HG03060 (cell line): Measurements from ENCODE around the gene PSAPL1.

Experiments used
- ATAC-seq: cut with Tn5 transposase; IDR thresholded peaks from one replicate; pipeline ENCODE4 v1.9.1; 2021; ENCODE audit warnings: low read depth, moderate number of reproducible peaks; ENCODE audit not compliant: unreplicated experiment

Gene PSAPL1, protein sequence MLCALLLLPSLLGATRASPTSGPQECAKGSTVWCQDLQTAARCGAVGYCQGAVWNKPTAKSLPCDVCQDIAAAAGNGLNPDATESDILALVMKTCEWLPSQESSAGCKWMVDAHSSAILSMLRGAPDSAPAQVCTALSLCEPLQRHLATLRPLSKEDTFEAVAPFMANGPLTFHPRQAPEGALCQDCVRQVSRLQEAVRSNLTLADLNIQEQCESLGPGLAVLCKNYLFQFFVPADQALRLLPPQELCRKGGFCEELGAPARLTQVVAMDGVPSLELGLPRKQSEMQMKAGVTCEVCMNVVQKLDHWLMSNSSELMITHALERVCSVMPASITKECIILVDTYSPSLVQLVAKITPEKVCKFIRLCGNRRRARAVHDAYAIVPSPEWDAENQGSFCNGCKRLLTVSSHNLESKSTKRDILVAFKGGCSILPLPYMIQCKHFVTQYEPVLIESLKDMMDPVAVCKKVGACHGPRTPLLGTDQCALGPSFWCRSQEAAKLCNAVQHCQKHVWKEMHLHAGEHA

DNA sequence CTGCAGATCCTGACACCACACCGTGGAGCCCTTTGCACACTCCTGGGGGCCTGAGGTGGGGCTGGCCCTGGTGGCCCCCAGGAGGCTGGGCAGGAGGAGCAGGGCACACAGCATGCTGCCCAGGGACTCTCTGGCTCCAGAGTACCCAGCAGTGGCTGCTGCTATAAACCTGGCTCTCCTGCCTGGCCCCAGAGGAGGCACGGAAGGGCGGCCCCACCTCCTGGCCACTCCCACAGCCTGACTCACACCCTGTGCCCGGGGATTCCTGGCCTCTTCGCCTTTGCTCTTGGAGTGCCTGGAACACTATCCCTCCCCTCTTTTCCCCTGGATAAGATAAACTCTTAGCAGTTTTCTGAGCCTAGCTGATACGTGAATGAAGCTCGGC, at the start of gene PSAPL1:
Gene PSAPL1, minus strand, starts transcription at position 165 of the 385 bp plus-strand sequence. Its CDS starts 51 bp downstream, at position 114.
- ATAC-seq: no peak

DNA sequence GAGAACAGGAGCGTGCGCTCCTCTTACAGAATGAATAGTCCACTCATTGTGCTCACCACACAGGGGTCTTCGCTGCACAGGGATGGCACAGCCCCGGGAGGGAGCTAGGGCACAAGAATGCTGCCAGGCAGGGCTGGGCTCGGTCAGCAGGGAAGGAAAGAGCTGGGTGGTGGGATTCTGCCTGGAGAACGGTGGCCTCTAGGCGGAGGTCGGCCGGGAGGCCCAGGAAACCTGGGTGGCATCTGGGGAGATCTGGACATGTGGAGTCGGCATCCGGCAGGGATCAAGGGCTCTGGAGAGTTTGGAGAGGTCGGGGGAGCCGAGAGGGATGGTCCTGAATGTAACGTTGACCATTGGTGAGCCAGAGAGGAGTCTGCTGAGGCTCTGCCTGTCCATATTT, 46.5 kb upstream of the PSAPL1 start:
- ATAC-seq: no peak

DNA sequence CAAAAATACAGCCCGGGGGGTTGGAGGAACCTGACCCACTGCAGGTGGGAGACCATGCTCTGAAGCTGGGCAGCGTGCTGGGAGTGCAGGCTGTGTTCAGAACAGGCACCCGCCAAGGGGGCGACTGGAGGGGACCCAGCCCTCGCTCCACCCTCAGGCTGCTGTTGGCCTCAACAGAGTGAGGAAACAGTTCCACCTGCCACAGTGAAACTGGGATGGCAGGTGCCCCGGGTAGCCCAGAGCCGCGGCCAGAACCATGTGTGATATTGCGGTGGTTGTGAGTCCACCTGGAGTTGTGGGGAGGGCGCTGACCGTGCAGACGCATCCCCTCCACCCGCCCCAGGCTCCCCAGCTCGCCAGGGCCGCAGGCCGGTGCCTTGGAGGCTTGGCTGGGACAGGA, 45.7 kb upstream of the PSAPL1 start:
- no peak for ATAC-seq

DNA sequence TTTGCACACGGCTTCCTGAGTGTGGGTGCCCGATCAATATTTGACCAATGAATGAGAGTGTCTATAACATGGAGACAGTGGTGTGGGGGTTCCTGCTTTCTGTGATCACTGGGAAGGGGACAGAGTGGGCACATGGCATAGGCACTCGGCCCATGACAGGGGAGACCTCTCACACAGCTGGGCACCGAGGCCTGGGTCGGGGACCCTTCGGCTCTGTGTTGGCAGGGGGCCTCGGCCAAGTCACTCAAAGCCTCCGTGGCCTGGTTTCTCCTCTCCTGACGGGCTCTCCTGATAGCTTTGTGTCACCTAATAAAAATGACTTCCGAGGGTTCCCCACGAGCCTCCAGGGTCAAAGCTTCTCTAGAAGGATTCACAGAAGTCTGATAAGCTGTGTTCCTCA, 43.9 kb upstream of the PSAPL1 start:
- no peak for ATAC-seq

DNA sequence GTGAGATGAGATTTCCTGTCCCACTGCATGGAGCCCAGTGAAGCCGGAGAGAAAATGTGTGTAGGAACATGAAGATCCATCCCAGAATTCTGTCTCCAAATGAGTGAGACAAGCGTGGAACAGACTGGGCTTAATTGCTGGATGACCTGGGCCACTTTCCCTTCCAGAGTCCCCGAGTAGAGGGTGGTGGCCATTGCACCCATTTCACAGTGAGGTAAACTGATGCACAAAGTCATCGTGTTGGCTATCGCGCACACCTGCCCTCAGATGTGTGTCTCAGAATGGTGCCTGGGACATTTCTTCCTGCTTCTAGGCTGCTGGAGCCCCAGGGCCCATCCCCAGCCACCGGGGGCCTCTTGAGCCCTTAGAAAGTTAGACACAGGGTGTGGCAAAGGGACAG, 43.0 kb upstream of the PSAPL1 start:
- no peak for ATAC-seq

DNA sequence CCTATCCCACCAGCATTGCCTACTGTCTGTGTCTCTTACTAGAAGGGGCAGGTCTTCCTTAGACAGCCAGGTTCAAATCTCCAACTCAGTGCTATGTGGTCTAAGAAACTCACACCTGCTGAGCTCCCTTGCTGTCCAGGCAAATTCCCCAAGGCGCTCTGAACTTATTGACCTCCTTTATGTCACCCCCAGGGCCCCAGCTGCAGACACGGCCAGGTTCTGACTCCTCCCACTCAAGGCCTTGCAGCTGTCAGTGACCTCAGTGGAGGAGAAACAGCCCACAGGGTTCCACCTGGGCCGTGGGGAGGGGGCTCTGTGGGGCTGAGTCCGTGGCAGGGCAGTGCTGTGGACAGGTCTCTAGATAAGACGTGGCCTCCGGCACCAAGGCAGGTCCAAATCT, 42.1 kb upstream of the PSAPL1 start:
- no peak for ATAC-seq

DNA sequence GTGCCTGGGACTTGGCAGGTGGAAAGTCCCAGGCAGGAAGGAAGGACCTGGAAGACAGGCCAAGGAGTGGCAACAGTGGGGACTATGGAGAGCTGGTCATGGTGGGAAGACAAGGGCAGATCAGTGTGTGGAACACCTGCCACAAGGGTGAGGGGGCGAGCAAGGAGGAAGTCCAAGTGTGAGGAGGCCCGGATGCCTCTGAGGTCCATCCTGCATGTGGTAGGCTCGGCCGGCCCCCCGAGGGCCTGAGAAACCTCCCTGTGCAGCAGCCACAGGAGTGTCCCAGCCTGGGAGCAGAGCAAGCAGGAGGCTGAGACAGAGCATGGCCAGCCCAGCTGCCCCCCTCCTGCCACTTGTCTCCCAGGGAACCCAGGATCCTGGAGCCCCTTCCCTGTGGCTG, 40.5 kb upstream of the PSAPL1 start:
- no peak for ATAC-seq

DNA sequence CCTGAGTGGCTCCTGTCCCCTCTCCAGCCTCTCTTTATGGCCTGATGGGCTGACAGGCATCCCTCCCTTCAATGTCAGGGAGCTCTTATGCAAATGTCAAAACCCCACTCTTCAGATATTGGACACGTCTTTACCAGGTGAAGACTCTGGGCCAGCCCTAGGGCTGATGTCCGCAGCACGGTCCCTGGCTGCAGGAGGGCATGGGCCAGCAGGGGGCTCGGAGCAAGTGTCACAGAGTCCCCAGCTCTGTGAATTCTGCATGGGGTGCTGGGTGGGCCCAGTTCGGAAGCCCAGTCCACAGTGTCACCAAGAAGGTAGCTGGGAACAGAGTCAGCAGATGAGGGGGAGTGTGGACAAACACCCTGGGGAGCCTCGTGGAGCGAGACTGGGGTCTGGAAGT, 39.6 kb upstream of the PSAPL1 start:
- ATAC-seq: no peak

DNA sequence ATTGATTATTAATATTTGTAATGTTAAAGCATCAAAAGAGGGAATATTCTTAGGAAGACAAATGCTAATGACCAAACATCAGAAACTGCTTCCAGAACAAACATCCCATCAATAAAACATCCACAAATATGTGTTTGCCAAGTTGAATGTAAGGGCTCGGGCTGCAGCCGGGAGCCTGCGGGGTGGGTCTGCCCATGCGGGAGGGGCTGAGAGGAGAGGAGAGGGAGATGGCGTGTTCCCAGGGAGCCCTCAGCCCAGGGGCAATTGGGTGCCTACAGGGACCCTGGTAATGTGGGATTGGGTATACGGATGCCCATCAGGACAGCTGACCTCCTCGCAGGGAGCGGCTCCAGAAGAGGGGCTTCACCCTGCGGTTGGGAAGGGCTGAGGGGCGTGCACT, 38.4 kb upstream of the PSAPL1 start:
- ATAC-seq: no peak

DNA sequence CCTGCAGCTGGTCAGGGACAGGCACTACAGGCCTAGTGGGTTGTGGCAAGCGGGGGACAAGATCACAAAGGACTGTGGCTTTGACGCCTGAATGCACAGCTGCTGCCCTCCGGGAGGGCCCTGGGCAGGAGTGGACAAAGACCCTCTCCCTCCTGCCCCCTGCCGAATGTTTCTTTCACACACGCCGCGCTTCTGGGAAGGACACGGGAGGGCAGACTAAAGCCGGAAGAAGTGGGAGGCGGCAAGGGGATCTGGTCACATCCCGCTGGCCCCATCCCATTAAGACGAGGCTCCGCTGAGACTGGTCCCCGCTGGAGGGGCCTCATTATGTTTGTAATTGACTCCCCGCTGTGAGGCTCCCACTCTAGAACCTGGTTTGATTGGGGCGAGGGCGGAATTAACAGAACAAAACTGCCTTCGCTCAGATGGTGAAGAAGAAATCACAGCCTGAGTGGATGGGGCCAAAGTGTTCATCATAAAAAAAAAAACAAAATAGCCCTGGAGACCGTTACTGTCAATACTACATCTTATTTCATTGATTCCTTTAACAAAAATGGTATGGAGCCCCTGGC, 37.8 kb upstream of the PSAPL1 start:
- ATAC-seq: no peak

DNA sequence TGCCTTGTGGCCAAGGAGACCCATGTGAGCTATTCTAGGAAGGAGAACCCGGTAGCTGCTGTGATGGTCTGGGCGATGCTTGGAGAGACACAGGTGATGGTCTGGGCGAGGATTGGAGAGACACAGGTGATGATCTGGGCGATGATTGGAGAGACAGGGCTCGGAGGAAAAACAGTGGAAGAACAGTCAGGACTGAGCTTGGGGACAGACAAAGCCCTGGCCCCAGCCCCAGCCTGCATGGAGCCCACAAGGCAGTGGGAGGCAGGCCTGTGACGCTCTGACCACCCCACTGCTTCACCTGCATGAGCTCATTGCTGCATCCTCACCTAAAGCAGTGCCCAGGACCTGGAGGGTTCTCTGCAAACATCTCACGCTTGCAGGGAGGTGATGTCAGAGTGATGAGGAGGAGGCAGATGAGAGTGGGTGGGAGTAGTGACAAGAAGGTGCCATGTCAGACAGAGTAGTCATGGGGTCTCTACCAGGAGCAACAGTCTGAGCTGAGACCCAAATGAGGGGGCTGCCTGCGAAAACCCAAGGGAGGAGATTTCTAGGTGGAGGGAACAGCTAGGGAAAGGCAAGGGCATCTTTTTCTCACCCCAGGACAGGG, 35.9 kb upstream of the PSAPL1 start:
- no peak for ATAC-seq

DNA sequence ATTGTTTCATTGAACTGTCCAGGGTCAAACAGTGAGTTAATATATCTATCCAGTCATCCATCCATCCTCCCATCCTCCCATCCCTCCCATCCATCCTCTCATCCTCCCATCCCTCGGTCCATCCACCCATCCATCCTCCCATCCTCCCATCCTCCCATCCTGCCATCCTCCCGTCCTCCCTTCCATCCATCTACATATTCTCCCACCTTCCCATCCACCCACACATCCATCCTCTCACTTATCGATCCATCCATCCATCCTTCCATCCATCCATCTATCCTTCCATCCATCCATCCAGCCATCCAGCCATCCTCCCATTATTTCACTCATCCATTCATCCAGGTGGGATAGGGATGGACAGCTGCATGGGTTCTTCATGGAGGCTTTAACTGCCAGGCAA, 35.4 kb upstream of the PSAPL1 start:
- no peak for ATAC-seq

DNA sequence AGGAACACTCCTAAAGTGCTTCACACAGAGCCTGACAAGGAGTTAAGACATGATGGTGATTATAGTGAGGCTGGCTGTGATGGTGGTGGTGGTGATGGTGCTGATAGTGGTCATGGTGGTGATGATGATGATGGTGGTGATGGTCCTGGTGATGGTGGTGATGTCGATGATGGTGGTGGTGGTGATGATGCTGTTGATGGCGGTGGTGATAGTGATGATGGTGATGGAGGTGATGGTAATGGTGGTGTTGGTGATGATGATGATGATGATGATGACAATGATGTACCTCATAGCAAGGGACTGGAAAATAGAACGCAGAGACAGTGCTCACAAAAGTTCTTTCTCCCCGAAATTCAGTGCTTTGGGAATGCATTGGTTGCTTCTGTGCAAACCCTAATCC, 34.3 kb upstream of the PSAPL1 start:
- ATAC-seq: no peak

DNA sequence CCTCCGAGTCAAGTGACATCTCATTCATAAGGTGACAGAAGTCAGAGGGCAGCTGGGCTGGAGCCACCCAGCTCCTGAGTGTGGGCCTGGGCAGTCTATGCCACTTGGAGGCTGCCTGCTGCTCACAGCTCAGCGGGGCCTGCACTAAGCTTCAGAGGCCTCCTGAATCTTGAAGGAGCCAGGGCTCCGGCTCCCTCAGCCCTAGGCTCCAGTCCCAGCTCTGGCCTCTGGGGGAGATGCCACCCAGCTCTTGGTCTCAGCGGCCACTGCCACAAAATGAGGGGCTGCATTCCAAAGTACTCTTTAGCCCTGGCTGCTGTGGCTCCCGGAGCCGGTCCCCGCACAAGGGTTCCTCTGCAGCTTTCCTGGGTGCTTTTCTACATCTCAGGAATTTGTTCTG, 32.7 kb upstream of the PSAPL1 start:
- ATAC-seq: no peak

DNA sequence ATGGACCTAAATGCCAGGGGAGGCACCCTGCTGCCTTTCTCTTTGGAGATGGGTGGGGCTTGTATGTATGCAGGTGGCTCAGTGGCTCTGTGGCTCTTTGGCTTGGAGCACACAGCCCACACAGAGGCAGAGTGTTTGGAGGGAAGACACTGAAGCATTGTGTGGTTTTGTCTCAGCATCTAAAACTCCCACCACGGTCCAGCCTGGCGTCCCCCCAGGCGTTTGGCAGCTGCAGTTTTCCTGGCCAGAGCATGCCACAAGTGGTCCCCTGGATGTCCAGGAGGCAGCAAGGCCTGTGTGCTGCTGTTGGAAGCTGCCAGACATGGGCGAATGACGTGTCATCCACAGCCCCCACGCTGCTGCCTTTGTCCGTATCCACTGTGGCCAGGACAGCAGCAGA, 32.2 kb upstream of the PSAPL1 start:
- no peak for ATAC-seq

DNA sequence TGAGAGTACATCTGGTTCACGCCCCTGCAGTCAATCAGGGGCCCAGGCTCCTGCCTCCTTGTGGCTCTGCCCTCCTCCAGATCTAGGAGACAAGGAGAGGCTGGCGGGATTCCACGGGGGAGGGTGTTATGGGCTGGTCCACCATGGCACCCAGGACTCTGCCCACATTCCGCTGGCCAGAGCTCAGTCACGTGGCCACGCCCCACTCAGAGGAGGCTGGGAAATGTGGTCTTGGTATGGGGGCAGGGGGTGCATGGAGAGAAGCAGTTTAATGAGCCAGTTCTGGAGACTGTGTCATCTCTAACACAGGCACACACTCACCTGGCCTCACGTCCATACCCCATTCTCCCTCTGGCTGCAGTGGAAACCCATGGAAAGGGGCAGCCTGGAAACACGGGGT, 31.5 kb upstream of the PSAPL1 start:
- ATAC-seq: no peak

DNA sequence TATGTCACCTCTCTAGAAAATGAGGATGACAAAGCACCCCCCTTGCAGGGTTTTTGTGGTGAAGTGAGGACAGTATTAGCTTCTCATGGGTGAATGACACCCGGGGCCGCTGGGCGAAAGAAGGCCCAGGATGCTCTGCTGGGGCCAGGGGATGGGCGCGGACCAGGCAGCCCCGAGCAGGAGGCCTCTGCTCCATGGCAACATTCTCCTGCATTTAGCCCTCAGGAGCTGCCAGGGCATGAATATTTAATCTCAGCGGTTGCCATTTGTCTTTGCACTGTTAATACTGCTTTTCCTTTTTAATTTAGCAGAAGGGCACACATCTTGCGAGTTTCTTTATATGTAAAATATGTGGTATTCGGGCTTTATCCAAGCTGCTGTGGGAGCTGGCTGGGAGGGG, 30.3 kb upstream of the PSAPL1 start:
- ATAC-seq: no peak

DNA sequence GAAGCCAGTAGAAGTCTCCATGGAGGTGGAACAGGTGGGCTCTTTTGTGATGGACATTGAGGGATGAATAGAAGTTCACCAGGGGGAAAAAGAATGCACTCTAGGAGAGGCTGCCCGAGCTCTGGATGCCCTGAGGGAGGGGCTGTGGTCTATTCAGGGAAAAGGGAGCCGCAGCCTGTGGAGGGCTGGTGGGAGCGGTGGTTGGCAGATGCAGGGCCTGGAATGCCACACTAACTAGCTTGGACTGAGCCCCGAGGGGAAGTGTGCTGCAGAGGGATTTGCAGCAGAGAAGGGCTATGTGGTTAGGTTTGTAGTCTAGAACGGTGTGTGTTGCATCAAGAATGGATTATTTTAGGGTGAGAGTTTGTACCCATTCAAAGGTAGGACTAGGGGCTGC, 29.5 kb upstream of the PSAPL1 start:
- ATAC-seq: no peak

DNA sequence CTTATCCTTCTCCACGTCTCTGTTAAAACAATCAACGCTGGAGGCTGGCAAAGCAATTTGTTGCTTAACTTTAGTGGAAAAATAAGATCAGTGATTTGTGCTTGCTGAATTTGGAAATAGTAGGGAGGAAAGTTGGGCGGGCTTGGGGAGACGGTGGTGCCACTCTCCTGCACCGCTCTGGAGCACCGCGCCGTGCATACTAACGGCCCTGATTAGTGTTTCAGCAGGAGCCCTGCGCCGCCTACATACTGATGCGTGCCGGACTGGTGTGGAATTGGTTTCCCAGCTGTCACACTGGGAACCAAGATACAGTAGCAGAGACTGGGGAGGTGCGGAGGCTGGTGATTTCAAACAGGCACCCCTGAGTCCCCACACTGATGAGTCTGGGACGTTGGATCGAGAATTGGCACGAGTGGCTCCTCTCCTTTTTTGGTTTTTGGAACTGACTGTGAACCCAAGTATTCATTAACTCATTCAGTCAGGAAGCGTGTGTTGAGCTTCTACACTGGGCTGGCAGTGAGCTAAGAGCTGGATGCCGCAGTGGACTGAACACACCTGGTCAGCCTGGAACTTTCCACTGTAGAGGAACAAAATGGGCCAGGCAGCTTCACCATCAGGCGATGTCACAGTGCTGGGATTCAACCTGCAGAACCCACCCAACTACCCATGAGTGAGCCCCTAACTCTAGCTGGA, 29.0 kb upstream of the PSAPL1 start:
- no peak for ATAC-seq

DNA sequence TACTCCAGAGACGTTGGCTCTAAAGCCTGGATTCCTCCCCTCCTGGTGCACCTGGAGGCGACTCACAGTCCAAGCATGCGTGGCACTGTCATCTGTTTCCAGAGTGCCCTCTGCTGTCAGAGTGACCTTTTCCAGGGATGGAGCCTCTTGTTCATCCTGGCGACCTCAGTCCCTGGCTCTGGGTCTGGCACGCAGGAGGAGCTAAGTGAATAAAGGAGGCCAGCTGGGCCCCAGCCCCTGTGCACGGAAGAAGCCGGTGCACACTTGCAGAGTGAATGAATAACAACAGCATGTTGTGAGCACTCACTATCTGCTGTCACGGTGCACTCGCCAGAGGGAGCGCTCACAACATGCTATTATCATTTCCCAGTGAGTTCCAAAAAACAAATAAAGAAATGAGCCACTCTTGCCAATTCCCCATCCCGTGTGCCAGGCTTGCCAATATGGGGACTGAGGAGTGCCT, 27.8 kb upstream of the PSAPL1 start:
- ATAC-seq: no peak

DNA sequence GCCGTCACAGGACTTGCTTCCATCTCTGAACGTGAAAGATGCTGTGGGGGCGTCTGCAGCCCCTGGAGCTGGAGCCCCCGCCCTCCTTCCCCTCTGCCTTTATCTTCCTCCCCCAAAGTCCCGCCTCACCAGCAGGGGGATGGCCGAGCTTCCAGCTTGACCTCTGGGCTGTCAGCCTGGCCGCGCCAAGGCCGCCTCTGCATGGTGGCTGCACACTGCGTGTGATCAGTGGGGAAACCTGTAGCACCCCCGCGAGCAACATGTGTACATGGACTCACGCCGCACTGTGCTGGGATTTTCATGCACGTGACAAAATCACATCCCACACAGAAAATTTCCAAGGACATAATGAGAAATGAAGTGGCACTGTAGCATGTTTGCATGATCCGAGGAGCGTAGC, 26.5 kb upstream of the PSAPL1 start:
- no peak for ATAC-seq
